B cell (primary cell): Measurements from ENCODE around the gene CCDC6. TPM values are rescaled to one million over a fixed set of nuclear protein-coding genes. Genes with fewer than 3 reads are reported as not detected.

Experiments used
- ATAC-seq: fragments of 200-7000 bp; cut with Tn5 transposase; one replicate; pipeline ENCODE4 v1.10.0; 2021; ENCODE audit warnings: low read depth, mild to moderate bottlenecking, moderate number of reproducible peaks, moderate library complexity
- CTCF ChIA-PET: fragments of 350-600 bp; sonication (Branson Sonifier 250); formaldehyde crosslinking; loops from one replicate; lab custom pipeline; 2021; ENCODE audit warnings: antibody characterized with exemption, inconsistent platforms; lab: Charles Lee
- POLR2A ChIA-PET: fragments of 350-600 bp; sonication (Branson Sonifier 250); formaldehyde crosslinking; loops from one replicate; lab custom pipeline; 2021; ENCODE audit warnings: antibody characterized with exemption; lab: Charles Lee
- DNase-seq: peaks from one replicate; pipeline ENCODE4 v3.0.0; 2013
- H2AFZ ChIP-seq: 2 replicates; pipeline ENCODE4 v1.6.1; 2012; ENCODE audit warnings: mild to moderate bottlenecking, low read depth, low read length; ENCODE audit not compliant: insufficient read depth, poor library complexity, severe bottlenecking
- H3K27ac ChIP-seq, 2 donors: 1 replicate in 1 of 2; 2 replicates in 1 of 2; pipeline ENCODE4 v1.5.1; 2012 to 2013; ENCODE audit warnings: low read length in 2 of 2, mild to moderate bottlenecking in 2 of 2, moderate library complexity in 1 of 2
- H3K27me3 ChIP-seq, 4 experiments: fragments of 200-600 bp in 1 of 4; sonication (generic) in 1 of 4; replicated peaks in 1 of 4; 1 replicate in 2 of 4; 2 replicates in 2 of 4; pipeline versions ENCODE4 v1.6.1 to v1.7.0; 2013 to 2016; ENCODE audit warnings: low read length in 3 of 4, mild to moderate bottlenecking in 2 of 4, mixed read lengths in 1 of 4, moderate library complexity in 1 of 4; ENCODE audit not compliant: insufficient read depth in 4 of 4, control insufficient read depth in 3 of 4; ENCODE audit errors: control extremely low read depth in 1 of 4
- H3K36me3 ChIP-seq, 2 experiments: replicated peaks in 1 of 2; 1 replicate in 1 of 2; 2 replicates in 1 of 2; pipeline versions ENCODE4 v1.6.1 to v1.7.1; 2013; ENCODE audit warnings: low read length in 1 of 2; ENCODE audit not compliant: insufficient read depth in 2 of 2, control insufficient read depth in 1 of 2; ENCODE audit errors: control extremely low read depth in 1 of 2, extremely low read depth in 1 of 2
- H3K4me1 ChIP-seq, 2 donors: fragments of 200-600 bp in 1 of 2; sonication (generic) in 1 of 2; 1 replicate in 1 of 2; 2 replicates in 1 of 2; pipeline versions ENCODE4 v1.5.1 to v1.6.1; 2013 to 2017; ENCODE audit warnings: low read length in 2 of 2; ENCODE audit not compliant: control insufficient read depth in 2 of 2, insufficient read depth in 2 of 2
- H3K4me2 ChIP-seq: replicated peaks from 2 replicates; pipeline ENCODE3; 2012; ENCODE audit warnings: mild to moderate bottlenecking, low read depth, low read length; ENCODE audit not compliant: poor library complexity, severe bottlenecking
- H3K4me3 ChIP-seq, 5 experiments: fragments of 200-600 bp in 1 of 5; sonication (generic) in 1 of 5; 1 replicate in 3 of 5; 2 replicates in 2 of 5; pipeline versions ENCODE4 v1.5.1 to v1.7.0; 2011 to 2016; ENCODE audit warnings: low read length in 4 of 5, mild to moderate bottlenecking in 4 of 5, low read depth in 2 of 5, control low read depth in 1 of 5, moderate library complexity in 1 of 5; ENCODE audit not compliant: insufficient read depth in 1 of 5; ENCODE audit errors: control extremely low read depth in 1 of 5, extremely low read depth in 1 of 5
- H3K79me2 ChIP-seq: fragments of 200-600 bp; sonication (generic); one replicate; pipeline ENCODE4 v1.6.0; 2016; ENCODE audit warnings: low read length; ENCODE audit not compliant: control insufficient read depth, insufficient read depth
- H3K9ac ChIP-seq: fragments of 200-600 bp; sonication (generic); 2 replicates; pipeline ENCODE4 v1.6.1; 2017; ENCODE audit warnings: mild to moderate bottlenecking, low read length, moderate library complexity
- H3K9me3 ChIP-seq, 3 donors: one replicate each; pipeline versions ENCODE4 v1.6.1 to v1.7.1; 2013; ENCODE audit warnings: low read length in 2 of 3; ENCODE audit not compliant: control insufficient read depth in 2 of 3, insufficient read depth in 1 of 3; ENCODE audit errors: control extremely low read depth in 1 of 3
- H4K20me1 ChIP-seq: 2 replicates; pipeline ENCODE4 v1.6.0; 2012; ENCODE audit warnings: mild to moderate bottlenecking, low read length; ENCODE audit not compliant: insufficient read depth, control insufficient read depth, poor library complexity, severe bottlenecking
- H3K27ac Mint-ChIP-seq: one replicate; pipeline ENCODE4 v1.8.0; 2021; ENCODE audit warnings: mixed read lengths
- H3K27me3 Mint-ChIP-seq: one replicate; pipeline ENCODE4 v1.8.0; 2021; ENCODE audit warnings: mixed read lengths
- H3K4me1 Mint-ChIP-seq: one replicate; pipeline ENCODE4 v1.8.0; 2021; ENCODE audit warnings: mixed read lengths
- H3K4me3 Mint-ChIP-seq: one replicate; pipeline ENCODE4 v1.8.0; 2021; ENCODE audit warnings: mixed read lengths
- H3K9me3 Mint-ChIP-seq: one replicate; pipeline ENCODE4 v1.8.0; 2022; ENCODE audit warnings: mixed read lengths; ENCODE audit not compliant: insufficient read depth
- EZH2 ChIP-seq: IDR thresholded peaks from 2 replicates; pipeline ENCODE4 v1.6.1; 2012; ENCODE audit warnings: borderline replicate concordance, low read depth, mild to moderate bottlenecking, moderate library complexity, low read length; ENCODE audit not compliant: insufficient read depth, poor library complexity, severe bottlenecking
- WGBS: methylation state at CpG from one replicate; pipeline ENCODE4 v1.1.5; 2013; ENCODE audit warnings: missing lambda C conversion rate; ENCODE audit not compliant: insufficient coverage; 5-methylcytosine and 5-hydroxymethylcytosine counted together
- intact Hi-C: fragments of 100-400 bp; cut with micrococcal nuclease; formaldehyde crosslinking; loops from one replicate; pipeline ENCODE4 v1.10.0; 2022
- polyA plus RNA-seq: library from polyadenylated mRNA; depleted of rRNA; stranded (reverse); fragments of >200 nt; gene quantifications from 2 replicates; pipeline ENCODE4 v1.2.3, GENCODE V29; 2012
- total RNA-seq, 2 donors: library from RNA; stranded (reverse); fragments of 120-200 nt in 1 of 2; gene quantifications; 1 replicate in 1 of 2; 2 replicates in 1 of 2; pipeline versions ENCODE4 v1.2.3 to v1.2.4, GENCODE V29; 2013 to 2022
- TF ChIP-seq, protein P1 (sequence below): fragments of 200-600 bp; IDR thresholded peaks from one replicate; pipeline ENCODE4 v1.8.0; 2022; ENCODE audit warnings: antibody characterized with exemption, mild to moderate bottlenecking

The CCDC6 gene
- total and polyA plus RNA-seq, 2 donors (not counting 1 experiment from before 2014, with no cell fraction given), result 18.2 to 30.1 TPM

DNA sequence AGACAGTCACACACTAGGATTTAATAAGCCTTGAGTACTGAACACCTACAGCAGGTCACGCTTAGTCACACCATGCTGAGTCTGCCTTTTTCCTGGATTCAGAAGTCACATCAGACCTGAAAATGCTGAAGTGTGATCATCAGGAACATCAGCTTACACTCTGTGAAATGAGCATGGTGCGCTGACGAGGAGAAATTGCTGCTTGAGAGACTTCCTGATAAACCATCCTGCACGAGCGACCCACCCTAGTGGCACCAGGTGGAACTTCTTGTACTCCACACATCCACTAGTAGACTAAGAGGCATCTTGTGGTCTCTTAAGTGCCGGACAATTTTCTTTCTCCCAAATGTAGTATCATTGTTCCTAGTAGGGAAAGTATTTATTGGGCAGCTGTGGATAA is 101.3 kb downstream of the CCDC6 start:
- Histone ChIP-seq H3K9ac (no peak overlapping the region), H3K27me3 (no peaks in the 10 kb centered on the region), H3K4me3 (no peak overlapping the region), H3K36me3 (peaks cover 5 to 92% of the 10 kb centered on the region in 2 experiments), H2AFZ (no peak overlapping the region), H3K9me3 (no peaks in the 10 kb centered on the region), H3K4me1 (peaks cover 0 to 11% of the 10 kb centered on the region in 2 donors), H3K4me2 (no peak overlapping the region), H4K20me1 (no peaks in the 10 kb centered on the region), H3K79me2 (no peaks in the 10 kb centered on the region), H3K27ac (peak overlapping the region in 1 of 2 donors; percentile 39)
- no peak for ATAC-seq
- H3K9me3 Mint-ChIP-seq, result no peaks in the 10 kb centered on the region
- H3K27me3 Mint-ChIP-seq, result no peaks in the 10 kb centered on the region
- DNase-seq, result peak; percentile 8
- CTCF ChIA-PET, result interaction anchor here (1.1 kb wide), 1 partner anchor 17 kb away, joined by 3 read pairs; no protein-coding TSS in a partner anchor
- POLR2A ChIA-PET, result no interaction called here
- peak overlapping the region; percentile 59 for H3K27ac Mint-ChIP-seq
- TF ChIP-seq, protein P1, sequence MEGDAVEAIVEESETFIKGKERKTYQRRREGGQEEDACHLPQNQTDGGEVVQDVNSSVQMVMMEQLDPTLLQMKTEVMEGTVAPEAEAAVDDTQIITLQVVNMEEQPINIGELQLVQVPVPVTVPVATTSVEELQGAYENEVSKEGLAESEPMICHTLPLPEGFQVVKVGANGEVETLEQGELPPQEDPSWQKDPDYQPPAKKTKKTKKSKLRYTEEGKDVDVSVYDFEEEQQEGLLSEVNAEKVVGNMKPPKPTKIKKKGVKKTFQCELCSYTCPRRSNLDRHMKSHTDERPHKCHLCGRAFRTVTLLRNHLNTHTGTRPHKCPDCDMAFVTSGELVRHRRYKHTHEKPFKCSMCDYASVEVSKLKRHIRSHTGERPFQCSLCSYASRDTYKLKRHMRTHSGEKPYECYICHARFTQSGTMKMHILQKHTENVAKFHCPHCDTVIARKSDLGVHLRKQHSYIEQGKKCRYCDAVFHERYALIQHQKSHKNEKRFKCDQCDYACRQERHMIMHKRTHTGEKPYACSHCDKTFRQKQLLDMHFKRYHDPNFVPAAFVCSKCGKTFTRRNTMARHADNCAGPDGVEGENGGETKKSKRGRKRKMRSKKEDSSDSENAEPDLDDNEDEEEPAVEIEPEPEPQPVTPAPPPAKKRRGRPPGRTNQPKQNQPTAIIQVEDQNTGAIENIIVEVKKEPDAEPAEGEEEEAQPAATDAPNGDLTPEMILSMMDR, result peak; percentile 54
- no peak for TF ChIP-seq EZH2
- 100% methylated on average over 1 of the region's 6 CpGs for WGBS
- intact Hi-C loops, result loop anchor here (5.0 kb wide), 1 partner anchor 102 kb away; the partner anchor contains the start of gene CCDC6
- peaks cover 27% of the 10 kb centered on the region for H3K4me1 Mint-ChIP-seq
- no peak overlapping the region for H3K4me3 Mint-ChIP-seq

DNA sequence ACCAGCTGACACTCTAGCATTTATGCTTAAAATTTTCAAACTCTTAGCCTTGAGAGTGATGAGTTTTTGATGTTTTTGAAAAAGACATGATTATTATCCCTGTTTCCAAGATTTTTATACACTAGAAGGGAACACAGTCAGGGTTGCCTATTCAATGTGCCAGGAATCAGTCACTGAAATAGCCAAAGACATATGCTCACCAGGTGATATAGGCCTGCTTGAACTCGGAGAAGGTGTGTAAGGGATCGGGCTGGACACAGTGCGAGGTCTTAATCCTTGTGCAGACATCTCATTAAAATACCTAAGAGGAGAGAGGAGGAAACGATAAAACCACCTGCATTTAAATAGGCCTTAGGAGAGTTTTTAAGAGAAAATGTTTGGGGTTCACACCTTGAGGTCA is 102.1 kb downstream of the CCDC6 start:
- ATAC-seq (no peak), DNase-seq (no peak)
- Histone ChIP-seq H3K9ac (no peak overlapping the region), H3K36me3 (peaks cover 5 to 91% of the 10 kb centered on the region in 2 experiments), H3K4me1 (peaks cover 0 to 11% of the 10 kb centered on the region in 2 donors), H3K9me3 (no peaks in the 10 kb centered on the region), H2AFZ (no peak overlapping the region), H4K20me1 (no peaks in the 10 kb centered on the region), H3K27me3 (no peaks in the 10 kb centered on the region), H3K4me3 (no peak overlapping the region), H3K4me2 (no peak overlapping the region), H3K79me2 (no peaks in the 10 kb centered on the region), H3K27ac (peak overlapping the region in 1 of 2 donors; percentile 39)
- intact Hi-C loops, result no loop called here
- Mint-ChIP-seq H3K4me3 (no peak overlapping the region), H3K27ac (peak overlapping the region; percentile 27), H3K27me3 (no peaks in the 10 kb centered on the region), H3K9me3 (no peaks in the 10 kb centered on the region), H3K4me1 (peaks cover 24% of the 10 kb centered on the region)
- no peak for TF ChIP-seq EZH2
- TF ChIP-seq, protein P1, result no peak
- no CpG with 5 or more reads among the region's 4 CpGs for WGBS
- ChIA-PET CTCF (no interaction called here), POLR2A (no interaction called here)
